ENCODE data around the gene ATRNL1.
"Not testable (repeated sequence)": the region's sequence is repeated elsewhere in the genome, so short reads cannot be mapped to it uniquely, and the experiment has no call there.

The ATRNL1 gene

GRCh38 chr10:115091161-115091560 is 2.0 kb upstream of the ATRNL1 start:
- DNase-seq (ENCODE audit: low read depth) = no peak

GRCh38 chr10:115092258-115092554 is 959 bp upstream of the ATRNL1 start:
- DNase-seq (ENCODE audit: low read depth) = no peak

- DNase-seq (ENCODE audit: low read depth) = peak; percentile 21
These were observed 445 bp upstream of the ATRNL1 start for GRCh38 chr10:115092555-115093285.

- DNase-seq (ENCODE audit: low read depth) = no peak
These were observed 727 bp downstream of the ATRNL1 start for GRCh38 chr10:115093776-115094408.

GRCh38 chr10:115094416-115095140 is 1.4 kb downstream of the ATRNL1 start:
- no peak for DNase-seq (ENCODE audit: low read depth)

- no peak for DNase-seq (ENCODE audit: low read depth)
These were observed 2.6 kb downstream of the ATRNL1 start for GRCh38 chr10:115095758-115096157.

- DNase-seq (ENCODE audit: low read depth) = no peak
These were observed 10.5 kb downstream of the ATRNL1 start for GRCh38 chr10:115103700-115104099.

- not testable (repeated sequence) for DNase-seq (ENCODE audit: low read depth)
These were observed 12.2 kb downstream of the ATRNL1 start for GRCh38 chr10:115105411-115105810.

GRCh38 chr10:115107830-115108229 is 14.7 kb downstream of the ATRNL1 start:
- no peak for DNase-seq (ENCODE audit: low read depth)

GRCh38 chr10:115117301-115117700 is 24.1 kb downstream of the ATRNL1 start:
- no peak for DNase-seq (ENCODE audit: low read depth)

- DNase-seq (ENCODE audit: low read depth) = no peak
These were observed 25.2 kb downstream of the ATRNL1 start for GRCh38 chr10:115118346-115118745.

- no peak for DNase-seq (ENCODE audit: low read depth)
These were observed 32.3 kb downstream of the ATRNL1 start for GRCh38 chr10:115125505-115125904.

- DNase-seq (ENCODE audit: low read depth) = peak; percentile 20
These were observed 36.6 kb downstream of the ATRNL1 start for GRCh38 chr10:115129752-115130151.

GRCh38 chr10:115136616-115137015 is 43.5 kb downstream of the ATRNL1 start:
- DNase-seq (ENCODE audit: low read depth) = no peak

GRCh38 chr10:115141254-115141653 is 48.1 kb downstream of the ATRNL1 start:
- peak; percentile 9 for DNase-seq (ENCODE audit: low read depth)

GRCh38 chr10:115157357-115157756 is 64.2 kb downstream of the ATRNL1 start:
- no peak for DNase-seq (ENCODE audit: low read depth)

GRCh38 chr10:115163129-115163528 is 70.0 kb downstream of the ATRNL1 start:
- no peak for DNase-seq (ENCODE audit: low read depth)

GRCh38 chr10:115164220-115164619 is 71.1 kb downstream of the ATRNL1 start:
- DNase-seq (ENCODE audit: low read depth) = no peak

GRCh38 chr10:115167751-115168150 is 74.6 kb downstream of the ATRNL1 start:
- DNase-seq (ENCODE audit: low read depth) = no peak

- DNase-seq (ENCODE audit: low read depth) = no peak
These were observed 78.3 kb downstream of the ATRNL1 start for GRCh38 chr10:115171392-115171960.

GRCh38 chr10:115173915-115174443 is 80.8 kb downstream of the ATRNL1 start:
- DNase-seq (ENCODE audit: low read depth) = no peak

GRCh38 chr10:115207276-115207675 is 114.1 kb downstream of the ATRNL1 start:
- not testable (repeated sequence) for DNase-seq (ENCODE audit: low read depth)

- no peak for DNase-seq (ENCODE audit: low read depth)
These were observed 116.0 kb downstream of the ATRNL1 start for GRCh38 chr10:115209133-115209532.

Measured in fibroblast of the conjunctiva (primary cell).